Ovary (tissue), 9 donors: ENCODE data around the gene GALNTL6. TPM values are rescaled to one million over a fixed set of nuclear protein-coding genes. Genes with fewer than 3 reads are reported as not detected.

Experiments used
- DNase-seq, 5 donors: peaks; one replicate each; pipeline ENCODE4 v3.0.0-alpha.2; 2019 to 2020
- H3K27ac ChIP-seq, 2 donors: fragments of 200-600 bp; one replicate each; pipeline versions ENCODE4 v1.5.1 to v1.8.0; 2019 to 2022
- H3K27me3 ChIP-seq: fragments of 200-600 bp; one replicate; pipeline ENCODE4 v1.8.0; 2022
- H3K36me3 ChIP-seq: fragments of 200-600 bp; sonication (generic); one replicate; pipeline ENCODE4 v1.5.1; 2019
- H3K4me1 ChIP-seq: one replicate; pipeline ENCODE4 v1.8.1; 2013; ENCODE audit warnings: mild to moderate bottlenecking, moderate library complexity; ENCODE audit not compliant: insufficient read depth
- H3K4me3 ChIP-seq: fragments of 200-600 bp; sonication (generic); one replicate; pipeline ENCODE4 v1.5.1; 2017
- H3K9me3 ChIP-seq, 2 donors: fragments of 200-600 bp in 1 of 2; sonication (generic) in 1 of 2; one replicate each; pipeline versions ENCODE4 v1.5.1 to v1.8.1; 2013 to 2019; ENCODE audit warnings: mild to moderate bottlenecking in 1 of 2, moderate library complexity in 1 of 2
- CTCF ChIP-seq, 3 donors: fragments of 450-650 bp in 2 of 3; fragments of 200-600 bp in 1 of 3; IDR thresholded peaks; one replicate each; pipeline versions ENCODE4 v1.5.1 to v1.8.0; 2016 to 2022; ENCODE audit warnings: antibody characterized with exemption in 3 of 3, mild to moderate bottlenecking in 1 of 3
- EP300 ChIP-seq: sonication (generic); formaldehyde crosslinking; IDR thresholded peaks from one replicate; pipeline ENCODE4 v1.6.1; 2017; ENCODE audit warnings: antibody characterized with exemption
- POLR2A ChIP-seq: fragments of 450-650 bp; IDR thresholded peaks from one replicate; pipeline ENCODE4 v1.6.1; 2017; ENCODE audit warnings: antibody characterized with exemption, mild to moderate bottlenecking, moderate library complexity
- WGBS, 3 donors: extraction: QIAGEN DNeasy Blood & Tissue Kit in 1 of 3; methylation state at CpG; one replicate each; pipeline versions ENCODE4 v1.1.5 to v1.1.7; 2013 to 2017; 5-methylcytosine and 5-hydroxymethylcytosine counted together
- intact Hi-C, 4 donors: fragments of 100-400 bp; cut with DNase I; formaldehyde crosslinking; loops; one replicate each; pipeline versions ENCODE4 v1.11.0 to v1.15.1; 2022 to 2023
- polyA plus RNA-seq, 2 donors: library from polyadenylated mRNA; stranded (reverse); fragments of 200-250 nt in 1 of 2; fragments of 350-450 nt in 1 of 2; fragmentation: Illumina TruSeq in 1 of 2; extraction: RNeasy Lipid Tissue Mini Kit (QIAGEN cat#74804) in 1 of 2; gene quantifications; one replicate each; pipeline ENCODE4 v1.2.3, GENCODE V29; 2013 to 2014
- total RNA-seq, 7 donors: library from RNA; depleted of rRNA in 2 of 7; stranded (reverse); fragments of >200 nt in 2 of 7; fragmentation: NEBNext Ultra II Directional in 3 of 7; extraction: Animal tissue kit (Norgen Biotek cat#: 25700) in 3 of 7; gene quantifications; one replicate each; pipeline versions ENCODE4 v1.1.0 to v1.2.4, GENCODE V29; 2016 to 2023
- donor health status: DM: no; HTN: no; CAD: no; lungs with moderate emphysema.
- donor health status: DM: no; HTN: no; CAD: no.
- donor health status: Bipolar disorder and iron deficiency.
- donor health status: DM: yes; HTN: yes; CAD: no.
- donor health status: DM: no; HTN: no; CAD: no.
- donor health status: DM: yes; HTN: yes; CAD: no.

The GALNTL6 gene
- total and polyA plus RNA-seq, 9 donors = 0.11 to 1.8 TPM; not detected in 7

GRCh38 chr4:173009129-173009823, 1196.1 kb downstream of the GALNTL6 start:
- no peak overlapping the region for H3K27ac ChIP-seq
- TF ChIP-seq CTCF (IDR thresholded peaks at IDR 0.05) = no peak
- TF ChIP-seq POLR2A = no peak
- H3K4me1 ChIP-seq = peaks cover 3% of the 10 kb centered on the region
- intact Hi-C loops = no loop called here
- H3K9me3 ChIP-seq = no peaks in the 10 kb centered on the region
- H3K4me3 ChIP-seq = no peak overlapping the region
- DNase-seq = no peak
- 94 to 96% (median 95%) methylated on average over 7 of the region's 7 CpGs for WGBS, 3 donors
- H3K27me3 ChIP-seq = no peaks in the 10 kb centered on the region
- H3K36me3 ChIP-seq = no peaks in the 10 kb centered on the region

- intact Hi-C loops = loop anchor here in 3 of 4 donors (5.0 to 10.0 kb wide), 5 partner anchors 242 to 405 kb away; no protein-coding TSS in a partner anchor
- Histone ChIP-seq H3K27me3 (no peaks in the 10 kb centered on the region), H3K4me3 (no peak overlapping the region), H3K4me1 (no peaks in the 10 kb centered on the region), H3K9me3 (no peaks in the 10 kb centered on the region), H3K27ac (no peak overlapping the region), H3K36me3 (no peaks in the 10 kb centered on the region)
- TF ChIP-seq EP300 (no peak), POLR2A (no peak), CTCF (IDR thresholded peaks at IDR 0.05) (no peak)
- DNase-seq = no peak
- WGBS, 3 donors = 90 to 95% (median 93%) methylated on average over 8 of the region's 8 CpGs
Observed at GRCh38 chr4:173012608-173013007, 1199.4 kb downstream of the GALNTL6 start.

GRCh38 chr4:173013232-173013930, 1200.2 kb downstream of the GALNTL6 start:
- Histone ChIP-seq H3K9me3 (no peaks in the 10 kb centered on the region), H3K27me3 (no peaks in the 10 kb centered on the region), H3K4me1 (no peaks in the 10 kb centered on the region), H3K36me3 (no peaks in the 10 kb centered on the region), H3K4me3 (no peak overlapping the region), H3K27ac (no peak overlapping the region)
- 17 to 21% (median 18%) methylated on average over 6 of the region's 6 CpGs for WGBS, 3 donors
- peak in 4 of 5 donors; percentile 16 to 51 (median 30) for DNase-seq
- TF ChIP-seq CTCF (IDR thresholded peaks at IDR 0.05) = peak in 2 of 3 donors; percentile 45 to 59
- TF ChIP-seq POLR2A = no peak
- TF ChIP-seq EP300 = no peak
- intact Hi-C loops = loop anchor here in 3 of 4 donors (5.0 to 10.0 kb wide), 5 partner anchors 241 to 404 kb away; no protein-coding TSS in a partner anchor

GRCh38 chr4:173014113-173014558, 1200.9 kb downstream of the GALNTL6 start:
- intact Hi-C loops = loop anchor here in 3 of 4 donors (5.0 to 10.0 kb wide), 5 partner anchors 241 to 403 kb away; no protein-coding TSS in a partner anchor
- H3K4me1 ChIP-seq = no peaks in the 10 kb centered on the region
- H3K36me3 ChIP-seq = no peaks in the 10 kb centered on the region
- TF ChIP-seq EP300 (no peak), POLR2A (no peak), CTCF (IDR thresholded peaks at IDR 0.05) (no peak)
- DNase-seq = no peak
- no peak overlapping the region for H3K27ac ChIP-seq
- H3K27me3 ChIP-seq = no peaks in the 10 kb centered on the region
- 54 to 63% (median 56%) methylated on average over 4 of the region's 4 CpGs for WGBS, 3 donors
- no peaks in the 10 kb centered on the region for H3K9me3 ChIP-seq
- no peak overlapping the region for H3K4me3 ChIP-seq
